K562 (cell line): Measurements from ENCODE around the gene CATSPER4. TPM values are rescaled to one million over a fixed set of nuclear protein-coding genes. Genes with fewer than 3 reads are reported as not detected.
A peak's percentile ranks its signal among the peaks of the same experiment; 100 is the strongest.

Experiments used
- E2F4 ChIP-seq: sonication (generic); formaldehyde crosslinking; IDR thresholded peaks from 2 replicates; pipeline ENCODE4 v1.8.0; 2022; ENCODE audit warnings: mild to moderate bottlenecking, low read depth, missing genetic modification reagents
- ETV6 ChIP-seq, 3 experiments: fragments of 150-350 bp in 1 of 3; sonication (generic) in 1 of 3; formaldehyde crosslinking in 1 of 3; IDR thresholded peaks; 2 replicates each; pipeline versions ENCODE4 v1.6.1 to v1.8.0; 2014 to 2022; ENCODE audit warnings: borderline replicate concordance in 2 of 3, low read depth in 2 of 3, antibody characterized with exemption in 1 of 3, low read length in 1 of 3, mild to moderate bottlenecking in 1 of 3, missing genetic modification reagents in 1 of 3
- HNRNPK ChIP-seq: fragments of 200-400 bp; formaldehyde crosslinking; IDR thresholded peaks from one replicate; pipeline ENCODE4 v1.6.1; 2018; ENCODE audit warnings: mild to moderate bottlenecking, low read depth, low read length; ENCODE audit not compliant: poor library complexity, severe bottlenecking
- MECOM ChIP-seq: fragments of 250-450 bp; sonication (Bioruptor Pico); IDR thresholded peaks from 2 replicates; pipeline ENCODE4 v1.8.0; 2022; ENCODE audit warnings: inconsistent platforms
- PRDM10 ChIP-seq: fragments of 450-650 bp; IDR thresholded peaks from 2 replicates; pipeline ENCODE4 v1.6.1; 2018; ENCODE audit not compliant: partially characterized antibody
- RBM34 ChIP-seq: fragments of 200-400 bp; formaldehyde crosslinking; IDR thresholded peaks from 2 replicates; pipeline ENCODE4 v1.6.1; 2018; ENCODE audit warnings: low read length, borderline replicate concordance; ENCODE audit not compliant: insufficient read depth
- RUNX1 ChIP-seq: sonication (generic); IDR thresholded peaks from 2 replicates; pipeline ENCODE4 v1.6.1; 2016; ENCODE audit warnings: antibody characterized with exemption, low read depth
- ZBTB26 ChIP-seq: fragments of 450-650 bp; formaldehyde crosslinking; IDR thresholded peaks from 2 replicates; pipeline ENCODE4 v1.4.0; 2022; ENCODE audit warnings: missing genetic modification characterization
- ZNF140 ChIP-seq: fragments of 250-450 bp; sonication (Bioruptor Pico); IDR thresholded peaks from 2 replicates; pipeline ENCODE4 v1.8.0; 2021; ENCODE audit warnings: moderate library complexity, mild to moderate bottlenecking, inconsistent platforms
- ZNF23 ChIP-seq: fragments of 250-450 bp; sonication (Bioruptor Pico); IDR thresholded peaks from 2 replicates; pipeline ENCODE4 v1.4.0; 2020; ENCODE audit warnings: mild to moderate bottlenecking
- ZNF263 ChIP-seq: sonication (generic); formaldehyde crosslinking; IDR thresholded peaks from 2 replicates; pipeline ENCODE4 v1.8.0; 2022; ENCODE audit warnings: mild to moderate bottlenecking, missing genetic modification reagents, borderline replicate concordance
- ZNF274 ChIP-seq: IDR thresholded peaks from 2 replicates; pipeline ENCODE4 v1.6.1; 2011; ENCODE audit warnings: low read depth, mild to moderate bottlenecking, low read length, moderate library complexity, borderline replicate concordance
- ZNF384 ChIP-seq: IDR thresholded peaks from 2 replicates; pipeline ENCODE4 v1.6.1; 2012; ENCODE audit warnings: low read depth, low read length, improper control_type of control experiment
- ZNF586 ChIP-seq: fragments of 450-650 bp; formaldehyde crosslinking; conservative IDR thresholded peaks from 2 replicates; pipeline ENCODE4 v1.4.0; 2020; ENCODE audit warnings: mild to moderate bottlenecking, moderate library complexity
- ZNF589 ChIP-seq: fragments of 200-800 bp; sonication (Bioruptor generic); IDR thresholded peaks from 2 replicates; pipeline ENCODE4 v1.6.1; 2016; ENCODE audit warnings: low read depth, missing genetic modification characterization, missing compliant biosample characterization
- ZNF639 ChIP-seq, 2 experiments: fragments of 200-800 bp in 1 of 2; sonication (Bioruptor generic) in 1 of 2; sonication (generic) in 1 of 2; formaldehyde crosslinking in 1 of 2; IDR thresholded peaks in 1 of 2; conservative IDR thresholded peaks in 1 of 2; 2 replicates each; pipeline versions ENCODE4 v1.5.0 to v1.6.1; 2016 to 2020; ENCODE audit warnings: missing compliant biosample characterization in 1 of 2, missing genetic modification characterization in 1 of 2, missing genetic modification reagents in 1 of 2
- ZNF76 ChIP-seq: fragments of 250-450 bp; sonication (Bioruptor Pico); IDR thresholded peaks from 2 replicates; pipeline ENCODE4 v1.4.0; 2020; ENCODE audit warnings: mild to moderate bottlenecking, moderate library complexity, borderline replicate concordance
- ZNF766 ChIP-seq: fragments of 200-800 bp; sonication (Bioruptor generic); conservative IDR thresholded peaks from 2 replicates; pipeline ENCODE4 v1.6.1; 2016; ENCODE audit warnings: missing genetic modification characterization, missing compliant biosample characterization
- polyA plus RNA-seq, 8 experiments: library from polyadenylated mRNA; depleted of rRNA in 4 of 8; stranded (reverse) in 5 of 8; unstranded in 3 of 8; fragments of >200 nt; fragmentation: Nextera tagmentation in 2 of 8; fragmentation: Illumina TruSeq in 1 of 8; extraction: Ambion mirVana in 2 of 8; extraction: Trizol in 1 of 8; gene quantifications; 2 replicates each; pipeline versions ENCODE4 v1.2.1 to v1.2.3, GENCODE V29; 2011 to 2014; ENCODE audit warnings: inconsistent platforms in 1 of 8, missing spikeins in 1 of 8
- total RNA-seq, 7 experiments: library from RNA; depleted of rRNA in 6 of 7; stranded (reverse); fragments of >200 nt in 6 of 7; fragmentation: Illumina TruSeq in 2 of 7; extraction: Trizol in 2 of 7; gene quantifications; 2 replicates each; pipeline versions ENCODE4 v1.2.1 to v1.2.3, GENCODE V29; 2011 to 2021; ENCODE audit warnings: low replicate concordance in 1 of 7

Gene CATSPER4
- total and polyA plus RNA-seq, 9 of the 15 experiments (the other 6 are each of a cell fraction or from before 2014, with no cell fraction given): 0.04 to 0.13 TPM; not detected in 7

GRCh38 chr1:26161415-26162219 is 28.8 kb upstream of the CATSPER4 start (continued):
- TF ChIP-seq ETV6 (IDR thresholded peaks at IDR 0.05; ENCODE audit: borderline replicate concordance in 1 of 2, low read depth in 2 of 2, low read length in 1 of 2): no peak
- TF ChIP-seq ETV6 (CRISPR knock-in tag; IDR thresholded peaks at IDR 0.05; ENCODE audit: borderline replicate concordance): peak; percentile 69; the same call in 1 of the 2 replicates
- 0 out of 2 replicates have a peak, but pooled peaks have one; percentile 61 for TF ChIP-seq ZNF76 (CRISPR knock-in tag)
- TF ChIP-seq E2F4 (CRISPR knock-in tag): peak; percentile 75; the same call in 1 of the 2 replicates
- peak in 1 of 2 experiments; percentile 97; a peak in 2 of 4 replicates for TF ChIP-seq ZNF639 (CRISPR knock-in tag; conservative IDR thresholded peaks at IDR 0.05 in 1 of 2, IDR thresholded peaks at IDR 0.05 in 1 of 2)
- 0 out of 2 replicates have a peak, but pooled peaks have one; percentile 63 for TF ChIP-seq RBM34
- TF ChIP-seq ZNF766: 0 out of 2 replicates have a peak, but pooled peaks have one; percentile 17
- no peak for TF ChIP-seq PRDM10
- TF ChIP-seq ZNF384: no peak
- TF ChIP-seq ZNF140 (CRISPR knock-in tag): no peak
- peak; percentile 82 for TF ChIP-seq ZNF263 (CRISPR knock-in tag)
- TF ChIP-seq ZNF586 (CRISPR knock-in tag): no peak
- peak; percentile 59; the same call in 1 of the 2 replicates for TF ChIP-seq MECOM (CRISPR knock-in tag)
- TF ChIP-seq RUNX1: no peak
- TF ChIP-seq ZNF23 (CRISPR knock-in tag): no peak
- TF ChIP-seq ZBTB26 (CRISPR knock-in tag): no peak
- peak; percentile 89 for TF ChIP-seq ZNF589 (CRISPR knock-in tag)
- no peak for TF ChIP-seq HNRNPK
- no peak for TF ChIP-seq ZNF274
